Colonic mucosa (tissue), 4 donors: ENCODE measurements around the gene MYL12A. TPM values are rescaled to one million over a fixed set of nuclear protein-coding genes. Genes with fewer than 3 reads are reported as not detected.
A peak's percentile ranks its signal among the peaks of the same experiment; 100 is the strongest.

Source experiments
- DNase-seq: peaks from one replicate; pipeline ENCODE4 v3.0.0-alpha.2; 2020
- H3K27ac ChIP-seq: fragments of 200-600 bp; one replicate; pipeline ENCODE4 v1.8.0; 2021
- H3K27me3 ChIP-seq: fragments of 200-600 bp; one replicate; pipeline ENCODE4 v1.8.0; 2021
- H3K36me3 ChIP-seq: fragments of 200-600 bp; one replicate; pipeline ENCODE4 v1.8.0; 2021
- H3K4me1 ChIP-seq: fragments of 200-600 bp; one replicate; pipeline ENCODE4 v1.8.0; 2021; ENCODE audit warnings: mild to moderate bottlenecking
- H3K4me3 ChIP-seq: fragments of 200-600 bp; one replicate; pipeline ENCODE4 v1.8.0; 2021
- H3K9ac ChIP-seq, 2 donors: one replicate each; pipeline ENCODE4 v1.7.0; 2013; ENCODE audit warnings: control low read depth in 2 of 2, low read depth in 2 of 2, low read length in 2 of 2
- H3K9me3 ChIP-seq: fragments of 200-600 bp; one replicate; pipeline ENCODE4 v1.8.0; 2021
- CTCF ChIP-seq: fragments of 200-600 bp; IDR thresholded peaks from one replicate; pipeline ENCODE4 v1.8.0; 2022; ENCODE audit warnings: antibody characterized with exemption, mild to moderate bottlenecking
- intact Hi-C: fragments of 100-400 bp; cut with DNase I; formaldehyde crosslinking; loops from one replicate; pipeline ENCODE4 v1.14.1; 2022
- total RNA-seq, 2 donors: library from RNA; stranded (reverse); fragmentation: NEBNext Ultra II Directional in 1 of 2; extraction: Animal tissue kit (Norgen Biotek cat#: 25700) in 1 of 2; gene quantifications; one replicate each; pipeline ENCODE4 v1.2.1, GENCODE V29; 2021
- donor health status: healthy.
- donor health status: DM: no; HTN: no; CAD: no.
- donor health status: DM: no; HTN: no; CAD: no.

MYL12A gene
- total RNA-seq, 2 donors from 2014 or later, result 338 to 537 TPM

DNA sequence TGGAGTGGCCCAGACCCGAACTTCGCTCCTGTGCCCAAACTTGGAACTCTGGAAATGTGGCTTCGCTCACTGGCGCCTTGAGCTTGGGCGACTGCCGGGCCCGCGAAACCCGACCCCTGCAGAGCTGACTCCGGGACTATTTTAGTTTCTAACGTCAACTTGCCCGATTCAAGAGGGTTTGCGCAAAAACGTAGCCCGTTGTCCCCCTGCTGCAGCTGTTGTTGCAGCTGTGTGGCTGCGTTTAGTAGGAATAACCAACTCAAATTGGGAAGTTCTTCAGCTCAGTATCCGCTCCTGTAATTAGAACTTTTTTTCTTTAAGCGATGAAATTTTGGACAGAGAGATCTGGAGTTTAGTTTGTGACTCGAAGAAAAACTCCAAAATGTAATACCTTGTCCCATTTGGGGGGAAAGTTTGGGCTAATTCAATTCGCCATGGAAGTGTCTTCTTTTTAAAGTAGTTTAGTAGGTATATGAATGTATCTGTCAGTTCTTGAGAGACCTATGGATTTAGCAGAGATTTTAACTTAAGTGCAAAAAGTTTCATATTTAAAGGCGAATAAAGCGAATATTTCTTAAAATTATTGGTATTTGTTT lies 559 bp downstream of the MYL12A start:
- peak overlapping the region; percentile 99 for H3K27ac ChIP-seq
- intact Hi-C loops, result loop anchor here (5.0 to 10.0 kb wide), 3 partner anchors 96 to 316 kb away; partner anchors contain the start of gene LPIN2
- no peak for TF ChIP-seq CTCF
- peak overlapping the region; percentile 93 for H3K4me3 ChIP-seq
- no peak for DNase-seq
- no peaks in the 10 kb centered on the region for H3K4me1 ChIP-seq
- H3K36me3 ChIP-seq, result no peaks in the 10 kb centered on the region
- H3K9ac ChIP-seq, result peak overlapping the region; percentile 99 to 100
- H3K27me3 ChIP-seq, result no peaks in the 10 kb centered on the region
- no peaks in the 10 kb centered on the region for H3K9me3 ChIP-seq

- intact Hi-C loops, result loop anchor here (5.0 to 10.0 kb wide), 3 partner anchors 97 to 317 kb away; partner anchors contain the start of gene LPIN2
These were observed 1.2 kb downstream of the MYL12A start for GRCh38 chr18:3248658-3249359.

GRCh38 chr18:3250237-3251107 lies 2.9 kb downstream of the MYL12A start:
- no peaks in the 10 kb centered on the region for H3K9me3 ChIP-seq
- no peaks in the 10 kb centered on the region for H3K36me3 ChIP-seq
- intact Hi-C loops, result no loop called here
- no peaks in the 10 kb centered on the region for H3K4me1 ChIP-seq
- no peak overlapping the region for H3K9ac ChIP-seq
- H3K27me3 ChIP-seq, result no peaks in the 10 kb centered on the region
- H3K27ac ChIP-seq, result no peak overlapping the region
- DNase-seq, result peak; percentile 5
- no peak for TF ChIP-seq CTCF
- H3K4me3 ChIP-seq, result no peak overlapping the region

More at GRCh38 chr18:3248658-3249359, 1.2 kb downstream of the MYL12A start:
- peak overlapping the region; percentile 99 for H3K27ac ChIP-seq
- no peaks in the 10 kb centered on the region for H3K9me3 ChIP-seq
- H3K27me3 ChIP-seq, result no peaks in the 10 kb centered on the region
- peak; percentile 72 for DNase-seq
- peak overlapping the region; percentile 93 for H3K4me3 ChIP-seq
- no peak for TF ChIP-seq CTCF
- no peaks in the 10 kb centered on the region for H3K36me3 ChIP-seq
- H3K9ac ChIP-seq, result peak overlapping the region; percentile 99 to 100
- H3K4me1 ChIP-seq, result no peaks in the 10 kb centered on the region

DNA sequence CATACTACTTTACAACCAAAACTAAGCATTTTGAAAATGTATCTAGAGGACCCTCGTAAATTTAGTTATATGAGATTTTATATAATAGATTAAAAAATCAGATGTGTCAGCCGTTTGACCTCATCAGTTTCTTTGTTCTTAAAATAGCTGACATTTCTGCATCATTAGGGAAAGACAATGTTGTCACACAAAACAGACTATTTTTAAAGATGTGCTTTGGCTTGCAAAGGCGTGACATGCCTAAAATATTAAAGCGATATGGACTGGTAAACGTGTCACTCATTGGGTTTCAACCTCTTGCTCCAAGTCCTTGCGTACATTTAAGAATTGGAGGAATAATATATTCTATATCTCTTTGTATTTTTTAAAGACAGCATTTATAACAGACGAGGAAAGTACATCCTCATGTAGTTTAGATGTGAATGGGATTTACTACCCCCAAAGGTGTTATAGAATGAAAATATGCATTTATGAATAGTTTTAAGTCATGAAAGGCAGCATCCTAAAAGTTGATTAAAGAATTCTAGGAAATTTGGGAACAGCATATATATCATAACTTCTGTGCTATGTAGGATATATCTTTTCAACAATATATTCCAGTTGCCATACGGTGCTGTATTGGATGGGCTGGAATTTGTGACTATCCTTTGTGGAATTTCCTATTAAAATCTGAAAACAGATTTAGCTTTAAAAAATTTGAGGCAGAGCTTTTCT lies 3.8 kb downstream of the MYL12A start:
- H3K27ac ChIP-seq, result peak overlapping the region; percentile 8
- H3K36me3 ChIP-seq, result no peaks in the 10 kb centered on the region
- no peaks in the 10 kb centered on the region for H3K4me1 ChIP-seq
- no peak overlapping the region for H3K9ac ChIP-seq
- no peak for DNase-seq
- no peaks in the 10 kb centered on the region for H3K27me3 ChIP-seq
- intact Hi-C loops, result no loop called here
- no peak overlapping the region for H3K4me3 ChIP-seq
- TF ChIP-seq CTCF, result no peak
- no peaks in the 10 kb centered on the region for H3K9me3 ChIP-seq

DNA sequence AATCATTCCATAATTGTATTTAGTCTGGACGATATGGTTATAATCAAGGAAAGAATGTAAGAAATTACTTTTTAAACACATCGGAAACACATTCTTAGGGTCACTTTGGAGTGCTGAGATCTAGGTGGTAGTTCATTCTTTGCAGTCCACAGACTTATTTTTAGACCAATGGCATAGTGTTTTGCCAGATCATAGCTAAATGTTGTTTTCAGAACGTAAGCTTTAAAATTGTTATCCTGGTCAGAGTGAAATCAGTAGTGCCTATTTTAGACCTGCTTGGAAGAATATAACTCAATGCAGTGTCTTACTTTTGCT lies 4.3 kb downstream of the MYL12A start:
- intact Hi-C loops, result no loop called here
- no peaks in the 10 kb centered on the region for H3K9me3 ChIP-seq
- no peak for TF ChIP-seq CTCF
- H3K36me3 ChIP-seq, result no peaks in the 10 kb centered on the region
- no peaks in the 10 kb centered on the region for H3K27me3 ChIP-seq
- peak overlapping the region; percentile 8 for H3K27ac ChIP-seq
- H3K4me1 ChIP-seq, result no peaks in the 10 kb centered on the region
- no peak for DNase-seq
- no peak overlapping the region for H3K4me3 ChIP-seq
- no peak overlapping the region for H3K9ac ChIP-seq
